Stimulated activated CD8-positive, alpha-beta memory T cell treated with anti-CD3 and anti-CD28 coated beads, Interleukin-15, amount 100 ng/mL, for 24 hours (primary cell): ENCODE results near the gene PLA2G4E.

ENCODE experiments used
- DNase-seq: peaks from one replicate; pipeline ENCODE4 v3.0.0-alpha.2; 2020; ENCODE audit warnings: low read depth

Gene PLA2G4E

DNA sequence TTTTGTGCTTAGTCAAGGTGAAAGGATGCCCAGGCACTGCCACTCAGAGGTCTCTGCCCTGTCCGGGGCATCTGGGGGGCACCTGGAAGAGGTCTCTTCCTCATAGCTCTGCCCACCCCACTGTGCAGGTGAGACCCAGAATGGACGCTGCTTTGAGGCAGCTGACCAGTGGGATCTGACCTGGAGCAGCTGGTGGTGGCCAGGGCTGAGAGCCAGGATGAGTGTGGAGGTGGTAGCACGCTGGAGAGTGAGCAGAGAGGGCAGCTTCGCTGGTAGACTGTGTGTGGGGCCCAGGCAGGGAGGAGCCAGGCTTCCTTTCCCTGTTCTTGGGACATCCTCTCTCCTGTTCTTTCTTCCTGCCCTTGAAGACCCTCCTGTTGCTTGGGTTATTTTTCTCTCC, 32.2 kb upstream of the PLA2G4E start:
- DNase-seq, result no peak

DNA sequence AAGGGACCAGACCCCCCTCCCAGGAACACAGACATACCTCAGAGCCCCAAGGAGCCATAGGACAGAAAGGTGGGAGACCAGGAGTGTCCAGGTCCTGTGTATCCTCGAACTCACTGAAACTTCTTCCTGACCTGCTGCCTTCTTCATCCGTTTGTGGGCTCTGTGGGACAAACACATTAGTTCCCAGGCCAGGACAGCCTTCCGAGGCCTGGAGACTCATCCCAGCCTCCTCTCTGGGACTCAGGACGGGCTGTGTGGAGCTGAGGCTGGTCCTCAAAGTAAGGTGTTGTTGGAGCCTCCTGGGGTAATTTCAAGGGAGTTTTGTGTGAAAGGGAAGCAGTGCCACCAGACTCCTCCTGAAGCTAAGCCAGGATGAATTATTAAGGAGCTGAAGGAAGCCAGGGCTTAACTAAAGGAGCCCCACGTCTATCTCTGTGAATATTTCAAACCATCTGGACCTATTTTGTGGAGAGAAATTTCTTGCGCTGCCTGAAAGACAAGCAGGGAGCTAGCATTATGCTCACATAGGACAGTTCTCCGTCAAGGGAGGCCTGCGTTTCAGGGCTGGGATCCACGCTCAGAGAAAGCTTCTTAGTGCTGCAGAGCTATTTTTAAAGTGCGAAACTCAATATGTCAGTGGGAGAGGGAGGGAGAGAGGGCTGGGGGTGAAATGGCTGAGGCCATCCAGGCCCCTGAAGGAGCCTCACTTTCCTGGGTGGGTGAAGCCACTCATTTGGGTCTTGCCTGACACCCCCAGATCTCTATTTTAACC, 29.8 kb upstream of the PLA2G4E start:
- no peak for DNase-seq

DNA sequence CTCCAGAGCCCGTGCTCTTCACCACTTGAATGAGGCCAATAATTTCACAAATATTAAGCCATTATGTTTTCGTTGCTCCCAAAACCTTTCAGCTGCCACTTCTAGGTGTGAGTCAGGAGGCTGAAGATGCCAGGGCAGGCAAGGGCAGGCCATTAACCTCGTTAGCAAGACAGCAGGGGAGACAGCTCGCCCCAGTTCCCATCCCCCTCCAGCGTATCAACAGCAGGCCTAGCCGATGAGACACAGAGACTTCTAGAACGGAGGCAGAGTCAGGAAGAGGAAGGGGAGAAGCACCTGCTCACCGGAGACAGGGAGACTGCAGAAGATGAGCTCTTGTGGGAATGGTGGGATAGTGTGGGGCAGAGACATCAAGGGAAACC, 28.0 kb upstream of the PLA2G4E start:
- no peak for DNase-seq

GRCh38 chr15:42048080-42048820, 27.4 kb upstream of the PLA2G4E start:
- DNase-seq, result no peak

DNA sequence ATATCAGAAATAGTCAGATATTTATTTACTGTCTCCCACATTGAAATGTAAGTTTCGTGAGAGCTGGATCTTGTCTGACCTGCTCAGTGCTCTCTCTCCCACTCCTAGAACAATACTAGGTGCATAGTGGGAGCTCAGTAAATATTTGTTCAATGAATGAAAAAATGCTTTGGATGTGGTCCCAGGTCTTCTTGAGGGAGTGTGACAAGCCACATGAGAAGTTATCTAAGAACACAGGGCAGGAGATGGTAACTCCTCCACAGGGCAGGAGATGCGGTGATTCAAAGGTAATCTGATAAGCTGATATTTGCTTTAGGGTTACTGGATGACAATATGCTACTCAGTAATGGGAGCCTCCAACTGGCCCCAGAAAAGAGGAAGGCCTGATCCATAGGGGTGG, 25.8 kb upstream of the PLA2G4E start:
- DNase-seq, result no peak

DNA sequence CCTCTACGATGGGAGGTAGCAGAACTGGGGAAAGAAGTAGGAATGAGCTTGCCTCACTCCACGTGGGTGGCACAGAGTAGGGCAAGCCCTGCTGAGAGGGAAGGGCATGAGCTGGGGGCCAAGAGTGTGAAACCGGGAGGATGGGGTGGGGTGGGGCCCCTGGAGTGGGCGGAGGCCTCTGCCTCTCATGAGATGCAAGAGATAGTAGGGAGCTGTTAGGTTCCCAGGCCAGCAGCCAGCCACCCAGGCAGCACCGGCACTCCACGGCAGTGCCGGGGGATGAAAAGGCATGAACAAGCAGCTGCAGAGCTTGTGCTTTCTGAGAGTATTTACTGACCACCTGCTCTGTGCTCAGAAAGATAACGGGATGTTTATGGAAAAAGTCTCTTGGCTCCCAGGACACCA, 24.4 kb upstream of the PLA2G4E start:
- no peak for DNase-seq

- DNase-seq, result no peak
These were observed 22.0 kb upstream of the PLA2G4E start for GRCh38 chr15:42042602-42043400.

- no peak for DNase-seq
These were observed 17.6 kb upstream of the PLA2G4E start for GRCh38 chr15:42038401-42038800.

GRCh38 chr15:42037656-42038055, 16.8 kb upstream of the PLA2G4E start:
- no peak for DNase-seq

GRCh38 chr15:42036966-42037365, 16.1 kb upstream of the PLA2G4E start:
- no peak for DNase-seq

DNA sequence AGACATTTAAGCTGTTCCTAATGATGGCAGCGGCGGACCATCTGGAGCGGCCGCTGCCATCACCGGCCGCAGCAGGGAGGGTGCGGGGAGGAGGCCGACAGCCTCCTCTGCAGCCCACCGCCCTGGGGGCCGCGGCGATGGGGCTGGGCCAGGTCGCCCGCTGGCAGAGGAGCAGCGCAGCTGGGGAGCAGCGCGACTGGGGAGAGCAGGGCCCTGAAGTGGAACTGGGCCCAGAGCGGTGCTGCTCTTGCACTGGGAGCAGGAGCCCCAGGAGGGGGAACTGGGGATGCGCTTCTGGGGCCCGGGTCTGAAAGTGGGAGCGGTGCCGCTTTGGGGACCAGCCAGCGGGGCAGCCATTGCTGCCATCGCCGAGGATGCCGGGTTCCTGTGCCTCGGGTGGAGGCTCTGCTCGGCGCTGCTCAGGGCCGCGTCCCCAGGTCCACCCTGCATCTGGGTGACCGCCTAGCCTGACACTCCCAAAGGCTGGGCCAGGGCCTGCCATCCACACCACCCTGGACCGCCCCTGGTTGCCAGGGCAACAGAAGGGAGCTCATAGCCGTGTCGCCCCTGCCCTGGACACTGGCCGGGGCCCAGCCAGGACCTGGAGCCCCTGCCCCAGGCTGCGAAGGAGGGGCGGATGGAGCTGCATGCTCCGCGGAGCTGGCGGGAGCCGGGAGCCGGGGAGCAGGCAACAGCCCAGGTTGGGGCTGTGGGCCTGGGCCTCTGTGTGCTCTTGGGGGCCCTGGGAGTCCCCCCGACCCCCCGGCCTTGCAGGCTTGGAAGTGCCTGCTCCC, 15.5 kb upstream of the PLA2G4E start:
- DNase-seq, result no peak

- DNase-seq, result no peak
These were observed 14.6 kb upstream of the PLA2G4E start for GRCh38 chr15:42035435-42035761.

DNA sequence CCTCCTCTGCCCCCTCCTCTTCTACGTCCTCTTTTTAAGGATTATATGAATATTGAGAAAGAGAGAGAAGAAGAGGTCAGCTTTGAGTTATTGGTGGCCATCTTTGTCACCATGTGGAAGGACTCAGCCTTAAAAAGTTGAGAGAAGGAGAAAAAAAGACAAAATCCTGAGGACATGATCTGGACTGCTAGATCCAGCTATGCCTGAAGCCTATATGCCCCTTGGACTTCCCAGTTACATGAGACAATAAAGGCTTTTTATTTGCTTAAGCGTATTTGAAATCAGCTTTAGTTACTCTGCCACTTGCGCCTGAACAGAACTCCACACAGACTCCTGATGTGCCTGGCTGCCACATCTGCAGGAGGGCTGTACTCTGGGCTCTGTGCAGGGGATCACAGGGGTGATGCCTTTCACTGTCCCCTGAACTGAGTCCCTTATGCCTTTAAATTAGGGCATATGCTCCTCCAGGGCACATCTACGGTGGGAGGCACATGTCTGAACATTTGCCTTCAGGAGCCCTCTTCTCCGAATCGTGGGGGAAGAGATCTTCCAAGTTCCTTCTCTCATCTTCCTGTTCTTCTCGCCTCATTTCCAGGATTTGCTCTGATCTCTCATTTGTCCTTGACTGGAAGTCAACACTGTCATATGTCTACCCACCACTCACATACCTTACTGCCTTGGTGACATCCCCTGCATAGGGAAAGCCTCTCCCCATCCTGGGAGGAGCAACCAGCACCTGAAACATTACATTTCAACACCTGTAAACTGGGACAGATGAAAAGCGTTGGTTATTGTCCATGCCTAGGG, 14.0 kb upstream of the PLA2G4E start:
- no peak for DNase-seq

DNA sequence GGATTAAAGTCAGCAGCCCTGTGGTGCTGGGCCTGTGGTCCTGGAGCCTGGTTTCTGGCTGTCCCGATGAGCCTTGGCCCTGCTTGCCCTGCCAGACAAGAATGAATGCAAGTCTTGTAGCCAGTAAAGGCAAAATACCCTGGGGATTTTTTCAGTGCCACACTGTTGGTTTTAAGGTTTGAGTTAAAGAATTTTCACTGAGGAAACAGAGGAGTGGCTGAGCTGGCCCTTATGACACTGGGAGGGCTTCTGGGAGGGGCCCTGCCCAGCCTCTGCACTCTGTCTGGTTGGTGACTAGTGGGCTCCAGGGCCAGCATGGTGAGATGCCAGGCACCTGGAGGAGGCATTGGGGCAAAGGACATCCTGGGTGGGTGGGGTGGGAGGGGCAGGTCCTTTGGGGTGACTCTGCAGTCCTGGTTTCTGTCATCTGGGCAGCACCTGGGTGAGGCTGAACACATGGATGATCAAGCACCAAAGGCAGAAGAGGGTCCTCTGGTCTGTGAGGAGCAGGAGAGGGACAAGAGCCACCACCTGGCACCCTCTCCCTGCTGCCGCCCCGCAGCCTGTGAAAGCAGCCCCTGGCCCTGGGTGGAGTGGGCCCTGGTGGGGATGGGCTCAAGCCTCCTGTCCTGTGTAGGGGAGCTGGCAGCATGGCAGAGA, 12.5 kb upstream of the PLA2G4E start:
- DNase-seq, result no peak

DNA sequence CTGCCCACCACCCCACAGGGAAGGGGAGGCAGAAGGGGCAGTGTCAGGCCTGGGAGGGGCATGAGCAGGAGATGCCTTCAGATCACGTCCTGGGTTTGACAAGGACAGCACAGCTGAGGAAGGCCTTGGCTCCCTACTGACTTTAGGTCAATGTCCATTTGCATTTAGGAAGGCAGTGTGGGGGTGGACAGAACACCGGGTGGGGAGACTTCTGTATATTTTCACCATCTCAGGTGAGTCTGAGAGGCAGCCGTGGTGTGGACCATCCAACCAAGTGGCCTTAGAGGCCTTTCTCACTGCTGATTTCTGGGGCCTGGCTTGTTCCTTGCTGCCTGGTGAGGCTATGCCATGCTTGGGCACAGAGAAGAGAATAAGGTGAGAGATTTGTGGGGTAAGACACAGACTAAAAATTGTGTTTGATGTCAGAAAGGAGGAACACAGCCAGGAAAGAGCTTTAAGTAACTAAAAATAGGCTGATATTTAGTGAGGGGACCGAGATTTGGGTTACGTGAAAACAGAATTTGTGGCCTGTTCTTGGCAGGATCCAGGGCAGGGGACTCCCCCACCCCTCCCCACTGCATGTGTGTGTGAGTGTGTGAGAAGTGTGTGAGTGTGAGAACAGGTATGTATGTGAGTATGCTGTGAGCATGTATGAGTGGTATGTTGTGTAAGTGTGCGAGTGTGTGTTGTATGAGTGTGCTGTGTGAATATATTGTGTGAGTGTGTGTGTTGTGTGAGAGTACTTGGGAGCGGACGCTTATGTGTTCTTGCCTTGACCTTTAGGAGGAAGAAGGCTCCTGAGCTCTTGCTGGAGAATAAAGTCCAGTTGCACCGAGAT, 11.8 kb upstream of the PLA2G4E start:
- DNase-seq, result no peak

GRCh38 chr15:42031198-42031915, 10.5 kb upstream of the PLA2G4E start:
- no peak for DNase-seq

DNA sequence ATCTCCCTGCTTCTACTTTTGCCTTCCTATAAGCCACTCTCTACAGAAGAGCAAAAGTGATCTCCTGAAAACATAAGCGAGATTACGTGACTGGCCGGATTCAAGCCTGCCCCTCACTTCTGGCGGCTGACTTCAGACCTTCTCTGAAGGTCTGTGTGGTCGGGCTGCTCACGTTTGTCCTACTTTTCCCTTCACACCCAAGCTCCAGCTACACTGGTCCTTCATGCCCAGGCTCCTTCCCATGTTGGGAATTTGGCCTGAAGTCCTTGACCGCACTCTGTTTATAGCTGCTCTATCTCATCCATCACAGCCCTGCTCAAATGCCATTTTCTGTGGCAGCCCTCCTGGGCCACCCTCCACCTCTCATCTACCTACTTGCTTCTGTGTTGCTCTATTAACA, 6.7 kb upstream of the PLA2G4E start:
- DNase-seq, result no peak

DNA sequence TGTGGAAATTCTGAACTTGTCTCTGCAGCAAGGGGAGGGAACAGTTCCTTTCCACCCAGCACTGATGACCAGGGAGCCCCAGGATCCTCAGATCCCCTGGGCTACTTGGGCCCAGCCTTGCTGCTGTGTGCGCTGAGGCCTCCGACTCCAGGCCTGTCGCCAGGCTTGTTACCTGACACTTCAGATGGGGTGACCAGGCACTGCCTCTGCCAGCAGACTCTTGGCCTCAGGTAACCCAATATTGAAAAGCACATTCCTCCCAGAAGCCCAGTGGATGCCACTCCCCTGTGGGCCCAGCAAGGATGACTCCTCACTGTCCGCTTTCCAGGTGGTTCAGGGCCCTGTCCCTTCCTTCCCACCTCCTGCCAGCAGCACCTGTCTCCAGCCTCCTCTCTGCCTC, 3.5 kb upstream of the PLA2G4E start:
- DNase-seq, result no peak

- no peak for DNase-seq
These were observed 751 bp upstream of the PLA2G4E start for GRCh38 chr15:42021593-42021992.
